ENCODE data around the gene HOXB6.

Gene HOXB6

DNA sequence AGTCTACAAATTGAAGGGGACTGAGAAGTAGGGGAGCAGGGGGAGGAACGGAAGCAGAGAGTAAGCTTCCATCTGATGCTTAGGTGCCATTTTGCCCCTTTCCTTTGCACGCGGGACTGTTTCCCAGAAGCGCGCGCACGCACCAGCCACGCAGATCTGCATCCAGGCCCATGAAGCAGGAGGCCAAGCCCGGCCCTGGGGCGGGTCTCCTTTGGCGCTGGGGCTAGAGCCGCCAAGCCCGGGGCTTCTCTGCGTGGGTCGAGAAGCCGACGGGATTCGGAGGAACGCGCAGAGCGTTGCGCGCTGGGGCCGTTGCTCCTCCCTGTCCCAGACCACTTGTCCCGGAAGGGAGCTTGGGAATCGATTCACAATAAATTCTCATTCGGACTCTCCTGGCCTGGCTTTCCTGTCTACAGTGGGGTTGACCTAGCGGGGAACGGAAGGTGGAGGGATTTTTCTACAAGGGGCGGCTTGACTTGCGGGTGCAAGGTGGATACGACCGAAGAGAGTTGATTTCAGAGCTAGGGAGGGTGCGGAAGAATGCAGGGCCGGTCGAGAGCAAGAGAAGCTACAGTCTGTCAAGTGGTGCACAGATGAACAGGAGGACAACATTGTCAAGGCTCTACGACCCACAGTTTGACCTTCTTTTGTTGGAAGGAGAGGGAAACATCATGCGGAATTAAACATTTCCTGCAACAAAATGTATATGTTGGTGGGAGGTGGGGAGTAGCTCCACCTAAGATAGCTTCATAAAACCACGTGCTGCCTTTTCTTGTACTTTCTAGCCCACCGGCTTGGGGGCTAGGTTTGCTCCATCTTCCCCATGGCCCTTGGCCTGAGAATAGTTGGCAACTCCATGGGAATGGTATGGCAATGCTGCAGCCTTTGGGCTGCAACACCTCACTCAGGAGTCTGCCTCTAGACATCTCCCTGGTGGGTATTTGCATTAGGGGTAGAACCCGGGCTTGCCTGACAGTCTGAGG, 16.9 kb upstream of the HOXB6 start:
- H3K27ac Mint-ChIP-seq, result no peak overlapping the region
- H3K36me3 Mint-ChIP-seq, result no peaks in the 10 kb centered on the region
- H3K27me3 Mint-ChIP-seq, result peaks cover 73 to 95% of the 10 kb centered on the region in 2 donors
- no peaks in the 10 kb centered on the region for H3K9me3 Mint-ChIP-seq
- no peak overlapping the region for H3K4me3 Mint-ChIP-seq
- peaks cover 16 to 44% of the 10 kb centered on the region in 2 donors for H3K4me1 Mint-ChIP-seq
- ATAC-seq (replicated peaks) (no peak), DNase-seq (no peak)

DNA sequence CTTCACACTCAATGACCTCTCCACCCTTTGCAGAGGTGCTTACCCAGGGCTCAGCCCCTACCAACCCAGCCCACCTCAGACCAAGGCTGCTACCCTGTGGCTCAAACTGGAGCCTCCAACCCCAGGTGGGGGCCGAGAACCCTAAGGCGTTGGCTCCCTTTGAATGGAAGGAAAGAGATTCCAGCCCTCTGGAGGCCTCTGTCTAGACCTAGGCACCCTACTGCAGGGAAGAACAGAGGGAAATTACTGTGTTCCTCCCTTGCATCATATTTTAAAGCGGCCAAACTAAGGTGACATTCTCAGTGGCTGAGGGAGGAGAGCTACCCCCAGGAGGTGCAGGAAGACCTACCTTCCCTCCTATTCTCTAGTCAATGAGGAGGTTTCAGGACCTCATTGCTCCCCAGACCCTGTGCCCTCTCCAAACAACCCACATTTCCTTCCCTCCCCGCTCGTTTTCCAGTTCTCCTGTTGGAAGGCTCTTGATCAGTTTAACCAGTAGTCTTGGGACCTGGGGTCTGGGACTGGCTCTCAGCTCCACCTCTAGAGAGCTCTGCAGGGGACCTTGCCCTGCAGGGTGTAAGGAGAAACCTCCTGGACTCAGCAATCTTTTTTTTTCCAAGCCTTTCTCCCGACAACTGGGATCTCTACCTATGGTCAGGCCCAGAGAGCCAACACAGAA, 15.8 kb upstream of the HOXB6 start:
- Mint-ChIP-seq H3K27me3 (peaks cover 71 to 94% of the 10 kb centered on the region in 2 donors), H3K4me3 (no peak overlapping the region), H3K36me3 (no peaks in the 10 kb centered on the region), H3K9me3 (no peaks in the 10 kb centered on the region), H3K4me1 (peaks cover 12 to 34% of the 10 kb centered on the region in 2 donors), H3K27ac (no peak overlapping the region)
- DNase-seq, result no peak
- no peak for ATAC-seq (replicated peaks)

DNA sequence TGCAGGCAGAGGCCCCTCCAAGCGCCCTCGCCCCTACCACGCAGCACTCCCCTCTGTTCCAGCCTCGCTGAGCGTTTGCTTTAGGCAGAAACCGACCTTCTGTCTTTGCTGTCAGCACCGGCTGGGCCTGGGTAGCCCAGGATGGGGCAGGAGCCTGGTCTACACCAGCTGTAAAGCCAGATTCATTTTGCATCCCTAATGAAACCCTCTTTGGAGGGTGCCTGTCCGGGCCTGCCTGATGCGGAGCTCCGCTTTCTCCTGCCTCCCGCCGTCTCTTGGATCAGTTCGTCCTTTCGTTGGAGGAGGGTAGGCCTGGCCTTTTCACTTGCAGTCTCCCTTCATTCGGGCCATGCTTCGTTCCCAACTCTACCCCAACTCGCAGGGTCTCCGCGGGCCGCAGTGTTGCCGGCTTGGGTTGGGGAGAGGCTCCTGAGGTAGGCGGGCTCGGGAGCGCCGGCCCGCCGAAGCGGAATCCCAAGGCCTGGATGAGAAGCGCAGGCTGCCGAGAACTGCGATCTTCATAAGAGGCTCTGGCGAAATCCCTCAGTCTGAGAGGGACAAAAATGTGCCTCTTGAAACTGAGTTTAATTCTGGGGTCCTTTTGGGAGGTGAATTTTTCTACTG, 15.2 kb upstream of the HOXB6 start:
- DNase-seq, result no peak
- Mint-ChIP-seq H3K4me3 (peak overlapping the region in 1 of 2 donors; percentile 49), H3K36me3 (peaks cover 0 to 3% of the 10 kb centered on the region in 2 donors), H3K9me3 (no peaks in the 10 kb centered on the region), H3K4me1 (peaks cover 12 to 33% of the 10 kb centered on the region in 2 donors), H3K27me3 (peaks cover 74 to 96% of the 10 kb centered on the region in 2 donors), H3K27ac (peak overlapping the region; percentile 92)
- no peak for ATAC-seq (replicated peaks)

DNA sequence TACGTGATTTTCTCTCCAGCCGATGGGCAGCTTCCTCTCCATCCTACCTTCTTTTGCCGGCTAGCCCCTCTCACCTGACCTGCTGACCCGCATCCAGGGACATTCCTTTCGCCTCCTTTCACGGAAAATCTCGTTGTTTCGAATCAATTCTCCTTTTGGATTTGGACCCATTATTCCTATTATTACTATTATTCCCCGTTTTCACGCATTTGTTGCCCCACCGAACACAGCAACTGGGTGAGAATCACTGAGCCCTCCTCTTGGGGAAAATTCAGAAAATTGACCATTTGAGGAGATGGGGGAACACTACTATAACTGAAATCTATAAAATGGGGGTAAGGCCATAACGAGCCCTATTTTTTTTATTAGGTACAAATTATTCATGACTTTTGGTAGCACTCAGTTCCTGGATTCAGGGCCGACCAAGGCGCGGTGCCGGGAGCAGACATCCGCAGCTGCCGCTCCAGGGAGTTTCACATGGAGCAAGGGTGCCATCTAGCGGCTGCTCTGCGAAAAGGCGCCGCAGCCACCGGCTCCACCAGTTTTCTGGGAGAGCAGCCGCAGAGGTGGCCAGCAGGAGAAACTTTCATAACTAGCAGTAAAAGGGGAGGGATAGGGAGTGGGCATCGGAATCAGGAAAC, 13.6 kb upstream of the HOXB6 start:
- ATAC-seq (replicated peaks) (peak; percentile 55 to 63), DNase-seq (peak; percentile 70)
- H3K4me1 Mint-ChIP-seq, result peaks cover 21 to 49% of the 10 kb centered on the region in 2 donors
- H3K27me3 Mint-ChIP-seq, result peaks cover 85 to 97% of the 10 kb centered on the region in 2 donors
- peak overlapping the region; percentile 73 for H3K27ac Mint-ChIP-seq
- H3K4me3 Mint-ChIP-seq, result peak overlapping the region; percentile 12 to 44
- no peaks in the 10 kb centered on the region for H3K9me3 Mint-ChIP-seq
- peaks cover 0 to 7% of the 10 kb centered on the region in 2 donors for H3K36me3 Mint-ChIP-seq

DNA sequence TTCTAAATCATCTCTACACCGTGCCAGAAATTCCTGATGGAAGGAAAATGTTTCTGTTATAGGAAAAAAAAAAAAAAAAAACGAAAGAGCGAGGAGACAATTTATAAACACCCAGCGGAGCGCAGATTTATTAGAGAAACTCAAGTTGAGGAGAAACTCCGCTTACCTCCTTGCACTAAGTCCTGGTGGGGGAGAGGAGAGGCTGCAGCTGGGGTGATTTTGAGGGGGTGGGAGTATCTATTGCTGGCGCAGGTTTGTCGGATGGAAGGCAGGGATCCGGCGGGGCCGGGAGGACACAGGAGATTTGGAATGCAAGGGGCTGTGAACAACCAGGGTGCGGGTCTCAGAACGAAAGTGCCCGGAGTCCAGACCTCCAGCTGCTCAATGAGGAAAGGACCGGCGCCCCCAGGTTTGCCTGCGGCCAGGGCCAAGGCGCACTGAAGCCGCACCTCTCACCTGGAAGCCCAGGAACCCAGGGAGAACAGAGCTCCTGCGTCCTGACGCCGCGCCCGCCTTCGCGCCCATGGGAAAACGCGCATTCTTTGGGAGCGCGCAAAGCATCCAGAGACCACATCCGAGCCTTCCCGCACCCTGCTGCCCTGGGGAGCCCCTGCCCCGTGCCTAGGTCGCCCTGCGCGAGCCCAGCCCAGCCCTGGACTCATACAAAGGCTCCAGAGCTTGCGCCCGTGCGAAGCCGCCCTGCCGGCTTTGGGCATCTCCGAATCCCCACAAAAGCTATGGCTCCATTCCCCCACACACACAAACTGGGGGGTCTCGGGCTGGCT, 12.9 kb upstream of the HOXB6 start:
- Mint-ChIP-seq H3K4me1 (peaks cover 25 to 56% of the 10 kb centered on the region in 2 donors), H3K27ac (peak overlapping the region; percentile 73), H3K9me3 (no peaks in the 10 kb centered on the region), H3K36me3 (peaks cover 0 to 7% of the 10 kb centered on the region in 2 donors), H3K4me3 (no peak overlapping the region), H3K27me3 (peaks cover 84 to 97% of the 10 kb centered on the region in 2 donors)
- ATAC-seq (replicated peaks) (no peak), DNase-seq (no peak)

DNA sequence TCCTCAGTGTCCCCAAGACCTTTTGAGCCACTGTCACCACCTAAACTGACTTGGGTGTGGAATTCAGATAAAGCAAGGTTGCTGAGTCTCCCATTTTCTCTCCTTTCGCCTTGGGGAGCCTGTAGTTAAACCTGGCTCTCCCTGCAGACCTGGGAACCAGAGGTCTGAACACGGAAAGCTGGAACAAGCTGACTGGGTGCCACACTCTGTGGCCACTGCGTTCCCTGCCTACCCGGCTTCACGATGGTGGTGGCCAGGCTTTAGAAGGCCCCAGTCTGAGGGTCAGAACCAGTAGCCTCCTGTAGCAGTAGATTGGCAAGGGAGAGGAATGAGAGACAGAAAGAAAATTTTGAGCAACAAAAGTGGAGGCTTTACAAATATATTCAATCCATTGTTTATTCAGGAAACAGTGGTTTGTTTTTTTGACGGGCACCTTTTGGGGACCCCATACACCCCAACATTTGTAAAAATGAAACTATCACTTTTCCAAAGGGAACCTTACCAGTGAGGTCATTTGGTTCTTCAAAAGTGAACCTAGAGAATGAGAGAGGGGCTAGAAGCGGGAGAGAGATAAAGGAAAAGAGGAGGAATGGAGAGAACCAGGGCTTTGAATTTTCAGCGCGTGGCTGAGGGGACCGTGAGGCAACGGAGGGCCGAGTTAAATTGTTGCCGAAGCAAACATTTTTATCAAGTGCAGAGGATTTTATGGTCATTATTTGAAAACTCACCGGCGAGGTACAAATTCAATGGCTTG, 12.1 kb upstream of the HOXB6 start:
- ATAC-seq (replicated peaks) (no peak), DNase-seq (no peak)
- H3K27ac Mint-ChIP-seq, result no peak overlapping the region
- peaks cover 0 to 7% of the 10 kb centered on the region in 2 donors for H3K36me3 Mint-ChIP-seq
- no peaks in the 10 kb centered on the region for H3K9me3 Mint-ChIP-seq
- H3K27me3 Mint-ChIP-seq, result peaks cover 81 to 96% of the 10 kb centered on the region in 2 donors
- peaks cover 29 to 64% of the 10 kb centered on the region in 2 donors for H3K4me1 Mint-ChIP-seq
- H3K4me3 Mint-ChIP-seq, result peak overlapping the region in 1 of 2 donors; percentile 26

DNA sequence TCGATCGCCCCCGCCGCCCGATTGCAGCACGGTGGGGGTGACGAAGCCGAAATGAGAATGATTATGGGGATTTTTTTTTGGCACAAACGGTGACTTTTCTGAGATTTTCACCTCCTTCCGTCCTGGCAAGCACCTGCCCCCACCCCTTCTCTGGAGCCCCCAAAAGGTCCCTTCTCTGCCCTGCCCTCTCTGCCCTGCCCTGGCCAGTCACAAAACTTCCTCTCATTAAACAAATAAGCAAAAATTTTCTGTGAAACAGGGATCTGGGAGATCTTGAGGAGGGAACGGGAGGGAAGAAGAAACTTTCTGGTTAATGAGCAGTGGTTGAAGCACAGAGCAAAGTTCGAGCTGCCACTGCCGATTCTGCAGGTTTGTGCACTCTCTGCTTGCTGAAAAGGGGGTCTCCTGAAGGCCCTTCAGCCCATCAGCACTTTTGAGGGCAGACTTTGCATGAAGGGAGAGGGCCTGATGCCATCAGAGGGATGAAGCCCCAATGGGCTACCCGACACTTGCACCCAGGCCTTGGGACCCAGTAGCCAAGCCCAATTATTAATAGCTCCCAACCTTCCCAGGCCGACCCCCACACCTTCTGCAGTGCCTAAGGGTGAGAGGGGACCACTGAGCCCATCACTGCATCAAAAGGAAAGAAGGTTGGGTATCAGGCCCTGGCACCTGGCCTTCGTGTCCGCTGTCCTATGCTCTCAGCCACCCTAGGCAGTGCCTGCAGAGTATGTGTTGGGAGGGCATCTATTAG, 11.4 kb upstream of the HOXB6 start:
- no peak for DNase-seq
- Mint-ChIP-seq H3K27me3 (peaks cover 81 to 96% of the 10 kb centered on the region in 2 donors), H3K4me1 (peaks cover 34 to 71% of the 10 kb centered on the region in 2 donors), H3K27ac (peak overlapping the region; percentile 81), H3K9me3 (no peaks in the 10 kb centered on the region), H3K36me3 (peaks cover 0 to 7% of the 10 kb centered on the region in 2 donors), H3K4me3 (peak overlapping the region in 1 of 2 donors; percentile 29)
- ATAC-seq (replicated peaks), result no peak

DNA sequence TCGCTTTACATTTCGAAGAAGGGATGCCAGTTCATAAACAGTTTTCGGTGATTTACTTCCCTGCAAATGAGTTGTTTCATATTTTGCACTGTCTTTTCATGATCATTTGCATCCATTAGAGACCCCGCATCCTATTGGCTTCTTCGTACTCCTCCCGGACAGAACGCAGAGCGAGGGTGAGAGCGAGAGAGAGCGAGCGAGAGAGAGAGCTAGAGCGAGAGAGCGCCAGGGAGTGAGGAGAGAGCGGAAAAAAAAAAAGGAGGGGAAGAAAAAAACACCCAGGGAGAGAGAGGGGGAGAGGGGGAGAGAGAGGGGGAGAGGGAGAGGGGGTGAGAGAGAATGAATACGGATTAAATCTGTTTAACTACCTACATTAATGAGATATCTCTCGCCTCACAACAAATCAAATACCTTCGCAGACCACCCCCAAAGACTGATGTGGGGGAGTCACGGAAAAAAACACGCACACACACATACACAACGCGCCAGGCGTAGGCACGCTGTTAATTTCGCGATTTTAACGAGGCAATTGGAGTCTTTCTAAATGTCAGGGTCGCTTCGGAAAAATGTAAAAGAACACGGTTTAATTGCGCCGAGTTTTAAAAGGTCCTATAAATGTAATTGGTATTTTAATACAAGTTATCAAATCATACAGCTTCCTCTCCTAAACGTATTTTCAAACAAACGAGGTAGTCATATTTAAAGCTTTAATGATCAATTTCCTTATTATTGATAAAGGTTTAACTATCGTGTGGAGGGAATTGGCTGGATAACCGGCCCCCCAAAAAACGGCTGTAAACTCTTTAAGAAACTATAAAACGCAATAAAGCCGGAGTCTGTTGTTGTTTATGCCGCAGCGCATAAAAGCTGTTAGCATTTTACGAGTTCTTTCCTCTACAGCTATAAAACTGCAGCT, 10.5 kb upstream of the HOXB6 start, which contains the start of gene HOXB8:
TSS of gene HOXB8 (minus strand) at position 246 of the 916 bp plus-strand sequence. CDS start 588 bp downstream, outside the sequence.
- Mint-ChIP-seq H3K4me3 (peak within 1 kb of the TSS; percentile 76 to 78), H3K27ac (peak within 1 kb of the TSS; percentile 92), H3K4me1 (peaks cover 36 to 79% of the 10 kb centered on the region in 2 donors), H3K27me3 (peaks cover 77 to 96% of the 10 kb centered on the region in 2 donors), H3K36me3 (peaks cover 2 to 7% of the 10 kb centered on the region in 2 donors), H3K9me3 (no peaks in the 10 kb centered on the region)
- DNase-seq, result no peak
- no peak for ATAC-seq (replicated peaks)

DNA sequence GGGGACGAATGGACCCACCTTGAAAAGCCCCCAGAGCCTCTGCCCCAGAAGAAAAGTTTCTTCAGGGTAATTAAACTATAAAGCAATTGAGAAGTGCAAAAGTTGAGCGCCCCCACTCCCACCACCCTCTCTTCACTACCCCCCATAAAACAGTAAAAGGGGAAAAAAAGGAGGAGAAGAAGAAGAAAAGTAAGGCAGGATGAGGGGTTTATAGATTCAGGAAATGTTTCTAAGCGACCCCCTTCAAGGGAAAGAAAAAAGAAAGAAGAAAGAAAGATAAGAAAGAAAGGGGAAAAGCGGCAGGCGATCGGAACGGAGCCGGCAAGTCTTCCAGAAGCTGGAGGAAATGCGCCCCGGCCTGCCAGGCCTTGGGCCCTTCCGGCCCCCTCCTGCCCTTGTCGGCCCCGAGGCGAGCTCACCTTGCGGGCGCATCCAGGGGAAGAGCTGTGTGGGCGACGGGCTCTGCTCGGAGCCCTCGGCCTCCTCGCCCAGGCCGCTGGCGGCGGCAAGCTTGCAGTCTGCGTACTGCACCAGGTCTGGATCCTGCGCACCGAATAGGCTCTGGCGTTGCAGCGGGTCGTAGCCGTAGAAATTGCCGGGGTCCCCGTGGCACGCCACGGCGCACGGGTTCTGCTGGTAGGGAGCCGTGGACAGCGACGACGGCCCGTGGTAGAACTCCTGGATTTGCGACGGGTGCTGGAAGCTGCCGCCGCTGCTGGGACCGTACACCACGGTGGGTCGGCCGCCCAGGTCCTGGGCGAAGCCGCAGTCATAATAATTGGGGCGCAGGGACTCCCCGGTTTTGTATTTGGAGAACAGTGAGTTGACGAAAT, 9.3 kb upstream of the HOXB6 start:
- peaks cover 34 to 71% of the 10 kb centered on the region in 2 donors for H3K4me1 Mint-ChIP-seq

DNA sequence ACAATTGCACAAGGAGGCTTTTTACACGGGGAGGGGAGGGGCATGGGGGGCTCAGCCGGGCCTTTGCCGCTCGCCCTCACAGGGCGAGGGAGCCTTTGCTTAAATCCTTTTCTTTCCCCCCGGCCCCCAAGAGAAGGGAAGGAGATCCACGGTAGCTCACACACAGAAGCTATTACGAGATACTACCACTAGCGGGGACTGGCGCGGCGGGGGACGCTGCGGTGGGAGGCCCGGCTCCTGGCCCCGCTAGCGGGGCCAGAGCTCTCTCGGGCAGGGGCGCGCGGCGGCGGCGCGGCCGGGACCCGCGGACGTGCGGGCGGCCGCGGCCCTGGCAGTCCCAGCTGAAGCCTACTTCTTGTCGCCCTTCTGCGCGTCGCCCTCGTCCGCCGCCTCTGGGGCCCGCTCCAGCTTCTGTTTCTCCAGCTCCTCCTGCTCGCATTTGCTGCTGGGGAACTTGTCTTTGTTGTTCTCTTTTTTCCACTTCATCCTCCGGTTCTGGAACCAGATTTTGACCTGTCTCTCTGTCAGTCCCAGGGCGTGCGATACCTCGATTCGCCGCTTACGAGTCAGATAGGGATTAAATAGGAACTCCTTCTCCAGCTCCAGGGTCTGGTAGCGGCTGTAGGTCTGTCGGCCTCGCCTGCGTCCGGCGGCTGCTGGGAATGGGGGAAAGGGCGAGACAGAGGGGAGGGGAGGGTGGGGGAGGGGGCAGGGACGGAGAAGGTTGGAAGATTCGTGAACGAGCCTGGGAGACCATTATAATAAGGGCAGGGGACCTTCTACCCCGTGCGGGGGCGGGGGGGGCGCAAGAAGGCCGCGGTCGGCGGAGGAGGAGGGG, 8.3 kb upstream of the HOXB6 start:
- Mint-ChIP-seq H3K27me3 (peaks cover 73 to 96% of the 10 kb centered on the region in 2 donors), H3K36me3 (peaks cover 2 to 7% of the 10 kb centered on the region in 2 donors), H3K9me3 (no peaks in the 10 kb centered on the region), H3K4me3 (peak overlapping the region; percentile 84 to 93), H3K4me1 (peaks cover 30 to 61% of the 10 kb centered on the region in 2 donors), H3K27ac (peak overlapping the region; percentile 81)
- DNase-seq (peak; percentile 25), ATAC-seq (replicated peaks) (peak; percentile 43 to 59)

More for the DNA sequence above, 9.3 kb upstream of the HOXB6 start:
- Mint-ChIP-seq H3K4me3 (peak overlapping the region; percentile 76 to 78), H3K27ac (peak overlapping the region; percentile 93), H3K36me3 (peaks cover 2 to 7% of the 10 kb centered on the region in 2 donors), H3K27me3 (peaks cover 72 to 96% of the 10 kb centered on the region in 2 donors), H3K9me3 (no peaks in the 10 kb centered on the region)
- no peak for ATAC-seq (replicated peaks)
- no peak for DNase-seq

Measured in stimulated activated naive B cell treated with anti-CD40 and anti-IgM and Interleukin-4, amounts not matched to agents 10 μg/mL and 1 μg/mL and 100 μg/mL, for 72 hours (primary cell).